ENCODE results near the gene LATS2. TPM values are rescaled to one million over a fixed set of nuclear protein-coding genes. Genes with fewer than 3 reads are reported as not detected.

LATS2 gene
- total RNA-seq, 1 donor: 24.2 TPM

- Histone ChIP-seq H3K36me3 (ENCODE audit: insufficient read depth, low read length) (no peaks in the 10 kb centered on the region), H3K4me1 (ENCODE audit: insufficient read depth, low read length) (peaks cover 25% of the 10 kb centered on the region), H3K4me2 (ENCODE audit: insufficient read depth, low read length) (peak overlapping the region; percentile 75), H3K9me3 (ENCODE audit: low read depth, low read length) (no peaks in the 10 kb centered on the region), H3K79me2 (ENCODE audit: insufficient read depth, low read length) (no peaks in the 10 kb centered on the region), H3K27ac (ENCODE audit: low read depth, low read length) (peak overlapping the region; percentile 87), H3K4me3 (ENCODE audit: insufficient read depth, low read length) (peak overlapping the region; percentile 63), H2AFZ (ENCODE audit: low read length) (peak overlapping the region; percentile 26), H3K27me3 (ENCODE audit: insufficient read depth, low read length) (no peaks in the 10 kb centered on the region), H4K20me1 (ENCODE audit: insufficient read depth, low read length) (no peaks in the 10 kb centered on the region)
- no peak for TF ChIP-seq CTCF (IDR thresholded peaks at IDR 0.05; ENCODE audit: extremely low read depth, low read depth, low read length)
- no peak for DNase-seq (ENCODE audit: insufficient read length, low spot score, missing footprints)
Observed at GRCh38 chr13:21080593-21080891, 19.2 kb upstream of the LATS2 start.

- Histone ChIP-seq H3K4me1 (ENCODE audit: insufficient read depth, low read length) (peaks cover 27% of the 10 kb centered on the region), H3K4me3 (ENCODE audit: insufficient read depth, low read length) (peak overlapping the region; percentile 63), H3K36me3 (ENCODE audit: insufficient read depth, low read length) (no peaks in the 10 kb centered on the region), H3K27me3 (ENCODE audit: insufficient read depth, low read length) (no peaks in the 10 kb centered on the region), H4K20me1 (ENCODE audit: insufficient read depth, low read length) (no peaks in the 10 kb centered on the region), H3K27ac (ENCODE audit: low read depth, low read length) (peak overlapping the region; percentile 87), H3K9me3 (ENCODE audit: low read depth, low read length) (no peaks in the 10 kb centered on the region), H2AFZ (ENCODE audit: low read length) (peak overlapping the region; percentile 26), H3K79me2 (ENCODE audit: insufficient read depth, low read length) (no peaks in the 10 kb centered on the region), H3K4me2 (ENCODE audit: insufficient read depth, low read length) (peak overlapping the region; percentile 75)
- TF ChIP-seq CTCF (IDR thresholded peaks at IDR 0.05; ENCODE audit: extremely low read depth, low read depth, low read length): no peak
- peak; percentile 87 for DNase-seq (ENCODE audit: insufficient read length, low spot score, missing footprints)
Observed at GRCh38 chr13:21079761-21080592, 18.6 kb upstream of the LATS2 start.

- H3K4me2 ChIP-seq (ENCODE audit: insufficient read depth, low read length): peak overlapping the region; percentile 75
- no peak overlapping the region for H2AFZ ChIP-seq (ENCODE audit: low read length)
- no peaks in the 10 kb centered on the region for H3K9me3 ChIP-seq (ENCODE audit: low read depth, low read length)
- H3K79me2 ChIP-seq (ENCODE audit: insufficient read depth, low read length): no peaks in the 10 kb centered on the region
- H3K36me3 ChIP-seq (ENCODE audit: insufficient read depth, low read length): no peaks in the 10 kb centered on the region
- peaks cover 33% of the 10 kb centered on the region for H3K4me1 ChIP-seq (ENCODE audit: insufficient read depth, low read length)
- H3K4me3 ChIP-seq (ENCODE audit: insufficient read depth, low read length): no peak overlapping the region
- H3K27ac ChIP-seq (ENCODE audit: low read depth, low read length): peak overlapping the region; percentile 87
- no peaks in the 10 kb centered on the region for H3K27me3 ChIP-seq (ENCODE audit: insufficient read depth, low read length)
- DNase-seq (ENCODE audit: insufficient read length, low spot score, missing footprints): no peak
- H4K20me1 ChIP-seq (ENCODE audit: insufficient read depth, low read length): no peaks in the 10 kb centered on the region
- no peak for TF ChIP-seq CTCF (IDR thresholded peaks at IDR 0.05; ENCODE audit: extremely low read depth, low read depth, low read length)
Observed at GRCh38 chr13:21079221-21079620, 17.8 kb upstream of the LATS2 start.

- peak overlapping the region; percentile 87 for H3K27ac ChIP-seq (ENCODE audit: low read depth, low read length)
- no peaks in the 10 kb centered on the region for H3K27me3 ChIP-seq (ENCODE audit: insufficient read depth, low read length)
- no peak for TF ChIP-seq CTCF (IDR thresholded peaks at IDR 0.05; ENCODE audit: extremely low read depth, low read depth, low read length)
- H3K4me2 ChIP-seq (ENCODE audit: insufficient read depth, low read length): no peak overlapping the region
- DNase-seq (ENCODE audit: insufficient read length, low spot score, missing footprints): no peak
- H3K36me3 ChIP-seq (ENCODE audit: insufficient read depth, low read length): no peaks in the 10 kb centered on the region
- no peak overlapping the region for H3K4me3 ChIP-seq (ENCODE audit: insufficient read depth, low read length)
- H3K79me2 ChIP-seq (ENCODE audit: insufficient read depth, low read length): no peaks in the 10 kb centered on the region
- no peaks in the 10 kb centered on the region for H4K20me1 ChIP-seq (ENCODE audit: insufficient read depth, low read length)
- H3K9me3 ChIP-seq (ENCODE audit: low read depth, low read length): no peaks in the 10 kb centered on the region
- no peak overlapping the region for H2AFZ ChIP-seq (ENCODE audit: low read length)
- H3K4me1 ChIP-seq (ENCODE audit: insufficient read depth, low read length): peaks cover 33% of the 10 kb centered on the region
Observed at GRCh38 chr13:21078501-21078900, 17.1 kb upstream of the LATS2 start.
